ENCODE measurements around the gene FBXL16. TPM values are rescaled to one million over a fixed set of nuclear protein-coding genes. Genes with fewer than 3 reads are reported as not detected.

FBXL16 gene
- total and polyA plus RNA-seq, 3 experiments from 2014 or later = 7.6 to 16.9 (median 11.1) TPM

- Histone ChIP-seq H3K9me3 (ENCODE audit: low read length) (no peaks in the 10 kb centered on the region), H3K27me3 (ENCODE audit: insufficient read depth, low read length, poor library complexity, severe bottlenecking) (no peaks in the 10 kb centered on the region), H3K36me3 (ENCODE audit: insufficient read depth, low read length) (peaks cover 9% of the 10 kb centered on the region), H3K27ac (ENCODE audit: low read depth, low read length) (peak overlapping the region; percentile 78), H3K4me3 (ENCODE audit: low read length) (peak overlapping the region; percentile 71), H3K4me1 (ENCODE audit: insufficient read depth, low read length) (peaks cover 10% of the 10 kb centered on the region)
- Mint-ChIP-seq H3K36me3 (peaks cover 0 to 30% (median under 1%) of the 10 kb centered on the region in 3 donors), H3K4me3 (peak overlapping the region; percentile 70 to 92 (median 81)), H3K27ac (peak overlapping the region in 4 of 8 donors; percentile 30 to 77 (median 38)), H3K9me3 (no peaks in the 10 kb centered on the region), H3K4me1 (peaks cover 0 to 15% (median 1%) of the 10 kb centered on the region in 3 donors), H3K27me3 (no peaks in the 10 kb centered on the region)
- ChIA-PET POLR2A (interaction anchor here (1.0 to 2.3 kb wide), 5 partner anchors 12 to 45 kb away, joined by 4 to 9 read pairs (median 5); partner anchors contain the start of genes ANTKMT and METRN), CTCF (interaction anchor here (0.6 to 18.9 kb wide), 10 partner anchors 8 to 64 kb away, joined by 3 to 332 read pairs (median 6); partner anchors contain the start of genes ANTKMT, CCDC78, CHTF18 and HAGHL)
- no peak for DNase-seq
These were observed 34.8 kb upstream of the FBXL16 start for GRCh38 chr16:740459-740763.

DNA sequence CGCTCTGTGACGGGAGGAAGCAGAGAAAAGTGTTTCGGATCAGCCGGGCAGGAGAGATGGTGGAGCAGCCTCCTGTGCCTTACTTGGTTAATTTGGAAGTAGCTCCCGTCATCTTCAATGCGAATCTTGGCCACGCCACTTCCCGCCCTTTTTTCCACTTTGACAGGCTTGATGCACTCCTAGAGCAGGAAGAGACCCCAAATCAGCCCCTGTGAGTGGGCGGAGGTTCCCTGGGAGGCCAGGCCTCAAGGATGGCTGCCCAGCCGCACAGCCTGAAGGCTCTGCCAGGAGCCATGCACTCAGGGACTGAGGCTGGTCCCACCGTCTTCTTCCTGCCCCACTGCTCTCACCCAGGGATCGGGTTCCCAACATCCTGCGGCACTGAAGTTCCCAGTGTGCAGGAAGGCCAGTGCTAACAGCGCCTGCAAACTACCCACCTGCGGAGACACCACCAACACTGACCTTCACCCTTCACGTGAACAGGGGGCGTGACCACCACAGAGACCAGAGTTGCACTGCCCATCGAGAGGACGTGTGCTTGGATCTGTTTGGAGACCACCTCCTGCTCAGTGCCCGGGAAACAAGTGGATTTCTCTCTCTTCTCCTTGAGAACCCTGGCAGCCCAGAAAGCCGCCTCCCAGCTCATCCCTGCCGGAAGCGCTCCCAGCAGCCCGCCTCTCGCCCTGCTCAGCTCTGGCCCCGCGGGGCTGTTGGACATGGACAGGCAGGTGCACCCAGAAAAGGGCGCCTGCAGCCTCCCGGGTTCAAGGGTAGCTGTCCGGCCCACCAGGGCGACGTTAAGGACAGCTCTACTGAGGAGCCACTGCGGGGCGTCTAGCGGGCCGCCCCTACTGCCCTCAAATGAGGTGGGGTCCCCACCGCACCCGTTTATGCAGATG is 34.2 kb upstream of the FBXL16 start:
- peak overlapping the region; percentile 48 to 92 (median 73) for H3K4me3 Mint-ChIP-seq
- H3K9me3 Mint-ChIP-seq = no peaks in the 10 kb centered on the region
- no peaks in the 10 kb centered on the region for H3K27me3 ChIP-seq (ENCODE audit: insufficient read depth, low read length, poor library complexity, severe bottlenecking)
- peak overlapping the region; percentile 71 for H3K4me3 ChIP-seq (ENCODE audit: low read length)
- ChIA-PET CTCF (interaction anchor here (0.6 to 18.9 kb wide), 10 partner anchors 8 to 64 kb away, joined by 3 to 332 read pairs (median 6); partner anchors contain the start of genes ANTKMT, CCDC78, CHTF18 and HAGHL), POLR2A (interaction anchor here (1.3 to 2.3 kb wide), 4 partner anchors 12 to 45 kb away, joined by 4 to 9 read pairs (median 4); partner anchors contain the start of gene ANTKMT)
- no peaks in the 10 kb centered on the region for H3K27me3 Mint-ChIP-seq
- no peaks in the 10 kb centered on the region for H3K9me3 ChIP-seq (ENCODE audit: low read length)
- peak overlapping the region; percentile 78 for H3K27ac ChIP-seq (ENCODE audit: low read depth, low read length)
- DNase-seq = no peak
- H3K27ac Mint-ChIP-seq = peak overlapping the region in 4 of 8 donors; percentile 50 to 77 (median 64)
- peaks cover 9% of the 10 kb centered on the region for H3K36me3 ChIP-seq (ENCODE audit: insufficient read depth, low read length)
- peaks cover 0 to 35% (median 2%) of the 10 kb centered on the region in 3 donors for H3K36me3 Mint-ChIP-seq
- H3K4me1 ChIP-seq (ENCODE audit: insufficient read depth, low read length) = peaks cover 10% of the 10 kb centered on the region
- peaks cover 0 to 15% (median 1%) of the 10 kb centered on the region in 3 donors for H3K4me1 Mint-ChIP-seq

DNA sequence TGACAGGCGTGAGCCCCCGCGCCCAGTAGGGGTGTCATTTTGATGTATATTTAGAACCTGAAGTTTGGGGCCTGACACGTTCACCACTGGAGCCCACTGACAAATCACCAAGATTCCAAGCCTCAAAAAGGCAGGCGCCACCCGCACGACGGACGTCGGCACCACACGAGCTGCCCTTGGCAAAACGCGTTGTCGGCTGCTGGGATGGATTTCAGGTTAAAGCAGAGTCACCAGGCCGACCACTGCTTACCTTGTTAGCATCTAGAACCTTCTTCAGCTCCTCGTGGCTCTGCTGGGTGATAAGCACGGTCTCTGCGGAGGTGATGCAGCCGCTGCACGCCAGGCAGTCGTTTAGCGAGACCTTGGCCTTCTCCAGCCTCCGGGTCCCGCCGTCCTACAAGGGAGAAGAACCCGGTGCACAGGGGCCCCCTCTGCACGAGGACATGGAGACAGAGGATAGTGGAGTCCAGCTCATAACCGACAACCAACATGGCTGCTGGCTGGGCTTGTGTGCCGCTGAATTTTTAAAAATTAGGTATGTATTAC is 31.4 kb upstream of the FBXL16 start:
- H3K9me3 Mint-ChIP-seq = no peaks in the 10 kb centered on the region
- Histone ChIP-seq H3K27ac (ENCODE audit: low read depth, low read length) (peak overlapping the region; percentile 38), H3K4me1 (ENCODE audit: insufficient read depth, low read length) (peaks cover 10% of the 10 kb centered on the region), H3K27me3 (ENCODE audit: insufficient read depth, low read length, poor library complexity, severe bottlenecking) (no peaks in the 10 kb centered on the region), H3K4me3 (ENCODE audit: low read length) (no peak overlapping the region), H3K9me3 (ENCODE audit: low read length) (no peaks in the 10 kb centered on the region), H3K36me3 (ENCODE audit: insufficient read depth, low read length) (peaks cover 19% of the 10 kb centered on the region)
- POLR2A ChIA-PET = interaction anchor here (0.7 to 2.3 kb wide), 3 partner anchors 16 to 43 kb away, joined by 3 to 8 read pairs (median 4); partner anchors contain the start of gene ANTKMT
- H3K36me3 Mint-ChIP-seq = peaks cover 0 to 45% (median 2%) of the 10 kb centered on the region in 3 donors
- no peaks in the 10 kb centered on the region for H3K27me3 Mint-ChIP-seq
- H3K27ac Mint-ChIP-seq = peak overlapping the region in 1 of 8 donors; percentile 76
- H3K4me3 Mint-ChIP-seq = no peak overlapping the region
- DNase-seq = no peak
- CTCF ChIA-PET = interaction anchor here (18.9 kb wide), 1 partner anchor 20 kb away, joined by 332 read pairs; the partner anchor contains the start of genes ANTKMT, CCDC78, HAGHL and METRN
- peaks cover 0 to 15% (median 1%) of the 10 kb centered on the region in 3 donors for H3K4me1 Mint-ChIP-seq

- ChIA-PET CTCF (interaction anchor here (1.1 to 18.9 kb wide), 2 partner anchors 19 to 49 kb away, joined by 3 to 332 read pairs; partner anchors contain the start of genes ANTKMT, CCDC78, HAGHL and METRN), POLR2A (interaction anchor here (0.6 to 2.3 kb wide), 2 partner anchors 15 to 24 kb away, joined by 3 to 8 read pairs; partner anchors contain the start of genes ANTKMT and MSLN)
- H3K9me3 Mint-ChIP-seq = no peaks in the 10 kb centered on the region
These were observed 30.4 kb upstream of the FBXL16 start for GRCh38 chr16:735982-736453.

GRCh38 chr16:734981-735881 is 29.6 kb upstream of the FBXL16 start:
- peaks cover 0 to 12% (median 1%) of the 10 kb centered on the region in 3 donors for H3K4me1 Mint-ChIP-seq
- H3K27ac Mint-ChIP-seq = no peak overlapping the region
- Histone ChIP-seq H3K4me3 (ENCODE audit: low read length) (no peak overlapping the region), H3K36me3 (ENCODE audit: insufficient read depth, low read length) (peaks cover 19% of the 10 kb centered on the region), H3K4me1 (ENCODE audit: insufficient read depth, low read length) (peaks cover 7% of the 10 kb centered on the region), H3K27me3 (ENCODE audit: insufficient read depth, low read length, poor library complexity, severe bottlenecking) (no peaks in the 10 kb centered on the region), H3K9me3 (ENCODE audit: low read length) (no peaks in the 10 kb centered on the region), H3K27ac (ENCODE audit: low read depth, low read length) (peak overlapping the region; percentile 75)
- H3K4me3 Mint-ChIP-seq = peak overlapping the region in 1 of 7 donors; percentile 76
- H3K9me3 Mint-ChIP-seq = no peaks in the 10 kb centered on the region
- ChIA-PET POLR2A (interaction anchor here (2.3 kb wide), 1 partner anchor 14 kb away, joined by 8 read pairs; the partner anchor contains the start of gene ANTKMT), CTCF (interaction anchor here (1.1 to 18.9 kb wide), 2 partner anchors 18 to 50 kb away, joined by 3 to 332 read pairs; partner anchors contain the start of genes ANTKMT, CCDC78, HAGHL and METRN)
- peaks cover 0 to 47% (median 2%) of the 10 kb centered on the region in 3 donors for H3K36me3 Mint-ChIP-seq
- no peak for DNase-seq
- no peaks in the 10 kb centered on the region for H3K27me3 Mint-ChIP-seq

More at GRCh38 chr16:735982-736453, 30.4 kb upstream of the FBXL16 start:
- peaks cover 0 to 12% (median 1%) of the 10 kb centered on the region in 3 donors for H3K4me1 Mint-ChIP-seq
- no peaks in the 10 kb centered on the region for H3K27me3 Mint-ChIP-seq
- H3K4me3 ChIP-seq (ENCODE audit: low read length) = no peak overlapping the region
- peak overlapping the region; percentile 75 for H3K27ac ChIP-seq (ENCODE audit: low read depth, low read length)
- peaks cover 19% of the 10 kb centered on the region for H3K36me3 ChIP-seq (ENCODE audit: insufficient read depth, low read length)
- H3K9me3 ChIP-seq (ENCODE audit: low read length) = no peaks in the 10 kb centered on the region
- no peaks in the 10 kb centered on the region for H3K27me3 ChIP-seq (ENCODE audit: insufficient read depth, low read length, poor library complexity, severe bottlenecking)
- peaks cover 0 to 47% (median 2%) of the 10 kb centered on the region in 3 donors for H3K36me3 Mint-ChIP-seq
- peaks cover 10% of the 10 kb centered on the region for H3K4me1 ChIP-seq (ENCODE audit: insufficient read depth, low read length)
- no peak for DNase-seq
- peak overlapping the region in 1 of 7 donors; percentile 34 for H3K4me3 Mint-ChIP-seq
- peak overlapping the region in 2 of 8 donors; percentile 38 to 76 for H3K27ac Mint-ChIP-seq

GRCh38 chr16:734208-734980 is 28.8 kb upstream of the FBXL16 start:
- Mint-ChIP-seq H3K4me1 (peaks cover 0 to 4% (median 1%) of the 10 kb centered on the region in 3 donors), H3K4me3 (no peak overlapping the region), H3K36me3 (peaks cover 0 to 44% (median 2%) of the 10 kb centered on the region in 3 donors), H3K9me3 (no peaks in the 10 kb centered on the region), H3K27ac (no peak overlapping the region), H3K27me3 (no peaks in the 10 kb centered on the region)
- CTCF ChIA-PET = interaction anchor here (18.9 kb wide), 1 partner anchor 17 kb away, joined by 332 read pairs; the partner anchor contains the start of genes ANTKMT, CCDC78, HAGHL and METRN
- H3K27ac ChIP-seq (ENCODE audit: low read depth, low read length) = no peak overlapping the region
- no peaks in the 10 kb centered on the region for H3K27me3 ChIP-seq (ENCODE audit: insufficient read depth, low read length, poor library complexity, severe bottlenecking)
- no peaks in the 10 kb centered on the region for H3K4me1 ChIP-seq (ENCODE audit: insufficient read depth, low read length)
- POLR2A ChIA-PET = no interaction called here
- DNase-seq = no peak
- H3K4me3 ChIP-seq (ENCODE audit: low read length) = no peak overlapping the region
- no peaks in the 10 kb centered on the region for H3K9me3 ChIP-seq (ENCODE audit: low read length)
- peaks cover 19% of the 10 kb centered on the region for H3K36me3 ChIP-seq (ENCODE audit: insufficient read depth, low read length)

Measured in CD8-positive, alpha-beta memory T cell (primary cell).